Kidney glomerular epithelial cell (primary cell): Measurements from ENCODE around the gene PRKG1.
A peak's percentile ranks its signal among the peaks of the same experiment; 100 is the strongest.

Source experiments
- DNase-seq: peaks from one replicate; lab custom pipeline; 2025; lab: John Stamatoyannopoulos, UW

Gene PRKG1

DNA sequence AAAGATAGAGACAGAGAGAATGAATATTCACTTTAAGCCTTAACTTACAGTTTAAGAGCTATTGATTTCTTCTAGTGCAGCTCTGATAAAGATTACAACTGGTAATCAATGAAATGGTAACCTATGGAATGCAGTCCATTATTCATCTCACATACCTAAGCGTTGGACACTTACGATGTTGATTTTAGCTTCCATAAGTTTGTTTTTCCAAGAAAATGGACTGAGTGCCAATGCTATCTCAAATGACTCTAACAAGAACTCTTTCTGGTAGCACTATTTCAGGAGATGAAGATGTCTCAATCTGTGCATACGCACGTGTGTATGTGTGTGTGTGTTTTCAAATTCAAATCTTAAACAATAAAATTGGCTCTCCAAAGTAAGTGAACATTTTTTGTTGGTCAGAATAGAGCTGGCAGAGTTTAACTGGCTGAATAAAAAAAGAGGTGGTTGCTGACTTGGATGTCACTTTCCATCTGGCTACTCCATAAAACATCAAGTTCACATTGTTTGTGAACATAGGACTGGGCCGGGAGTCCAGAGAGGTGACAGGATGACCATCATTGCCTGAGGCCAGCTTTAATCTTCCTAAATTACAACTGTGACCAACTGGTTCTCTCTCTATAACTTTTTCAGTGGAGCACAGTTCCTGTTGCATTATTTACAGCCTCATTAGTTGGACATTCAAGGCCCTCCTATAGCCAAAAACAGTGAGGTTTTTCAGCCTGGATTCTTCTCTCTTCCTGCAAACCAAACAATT is 732.0 kb downstream of the PRKG1 start:
- no peak for DNase-seq

DNA sequence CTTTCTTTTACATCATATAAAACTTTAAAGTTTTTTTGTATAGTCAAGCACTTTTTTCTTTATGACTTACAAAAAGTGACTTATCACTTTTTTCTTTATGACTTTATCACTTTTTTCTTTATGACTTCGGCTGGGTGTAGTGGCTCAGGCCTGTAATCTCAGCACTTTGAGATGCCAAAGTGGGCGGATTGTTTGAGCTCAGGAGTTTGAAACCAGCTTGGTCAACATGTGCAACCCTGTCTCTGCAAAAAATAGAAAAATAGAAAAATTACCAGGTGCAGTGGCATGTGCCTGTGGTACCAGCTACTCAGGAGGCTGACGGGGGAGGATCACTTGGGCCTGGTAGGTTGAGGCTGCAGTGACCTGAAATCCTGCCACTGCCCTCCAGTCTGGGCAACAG is 733.9 kb downstream of the PRKG1 start:
- DNase-seq, result no peak

DNA sequence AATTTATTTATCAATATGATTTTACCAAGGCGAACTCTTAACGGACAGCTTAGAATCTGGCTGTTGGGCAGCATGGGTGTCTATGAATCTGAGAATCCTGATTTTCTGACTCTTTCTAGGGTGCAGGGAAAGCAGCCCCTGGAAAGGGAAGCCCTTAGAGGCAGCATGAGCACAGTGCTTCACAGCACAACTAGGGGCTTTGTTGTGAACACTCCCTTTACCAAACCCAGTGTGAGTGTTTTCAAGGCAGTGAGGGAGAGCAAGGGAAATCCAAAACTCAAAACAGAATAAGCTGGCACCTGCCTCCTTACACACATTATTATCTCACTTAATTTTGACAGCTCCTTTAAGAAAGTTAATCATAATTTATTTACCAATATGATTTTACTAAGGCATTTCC is 741.4 kb downstream of the PRKG1 start:
- DNase-seq, result no peak

DNA sequence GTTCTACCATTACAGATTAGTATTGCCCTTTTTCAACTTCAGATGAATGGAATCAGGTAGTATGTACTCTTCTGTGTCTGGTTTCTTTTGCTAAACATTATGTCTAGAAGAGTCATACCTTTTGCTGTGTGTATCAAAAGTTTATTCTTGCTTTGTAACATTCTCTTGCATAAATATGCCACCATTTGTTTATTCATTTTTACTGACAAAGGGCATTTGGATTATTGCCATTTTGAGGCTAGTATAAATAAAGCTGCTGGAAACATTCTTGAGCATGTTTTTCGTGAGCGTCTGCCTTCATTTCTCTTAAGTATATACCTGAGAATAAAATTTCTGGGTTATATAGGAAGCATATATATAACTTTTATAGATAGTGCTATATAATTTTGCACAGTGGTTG is 746.8 kb downstream of the PRKG1 start:
- no peak for DNase-seq

DNA sequence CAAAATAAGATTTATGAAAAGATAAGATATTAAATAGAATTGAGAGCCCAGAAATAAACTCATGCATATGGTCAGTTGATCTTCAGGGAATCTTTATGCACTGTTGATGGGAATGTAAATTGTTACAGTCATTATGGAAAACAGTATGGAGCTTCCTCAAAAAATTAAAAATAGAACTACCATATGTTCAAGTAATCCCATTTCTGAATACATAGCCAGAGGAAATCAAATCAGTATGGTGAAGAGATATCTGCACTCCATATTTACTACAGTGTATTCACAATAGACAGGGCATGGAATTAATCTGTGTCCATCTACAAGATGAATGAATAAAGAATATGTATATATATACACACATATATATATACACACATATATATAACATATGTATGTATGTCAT is 747.5 kb downstream of the PRKG1 start:
- DNase-seq, result no peak

DNA sequence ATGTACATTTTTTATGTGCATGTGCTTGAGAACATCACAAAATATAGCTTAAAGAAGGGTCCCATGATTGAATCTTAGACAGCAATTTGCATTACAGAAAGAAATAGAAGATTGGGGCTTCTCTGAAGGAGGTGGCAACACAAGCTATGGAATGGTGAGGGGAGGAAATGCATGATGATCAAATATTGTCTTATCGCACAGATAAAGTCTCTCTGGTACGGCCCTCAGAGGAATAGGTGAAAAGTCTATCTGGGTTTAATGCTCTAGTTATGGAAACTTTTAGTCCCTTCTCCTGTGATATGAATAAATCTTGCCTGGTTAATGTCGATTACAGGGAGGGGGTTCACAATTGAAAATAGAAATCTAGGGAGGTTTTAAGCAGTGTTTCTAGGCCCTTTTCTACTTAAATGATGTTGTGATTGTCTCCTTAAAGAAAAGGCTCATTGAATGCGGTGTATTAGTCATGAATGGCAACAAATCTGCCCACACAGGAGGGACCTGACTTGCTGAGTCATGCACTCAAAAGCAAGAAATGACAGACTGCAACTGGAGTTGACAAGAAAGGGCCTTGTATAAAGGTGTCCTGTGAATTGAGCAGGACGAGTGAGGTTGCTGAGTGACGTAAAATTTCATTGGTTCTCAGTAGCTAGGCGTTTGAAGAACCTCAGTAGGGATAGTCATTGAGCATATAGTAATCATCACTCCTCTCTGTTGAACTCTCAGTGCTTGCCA is 758.5 kb downstream of the PRKG1 start:
- DNase-seq, result peak; percentile 52

DNA sequence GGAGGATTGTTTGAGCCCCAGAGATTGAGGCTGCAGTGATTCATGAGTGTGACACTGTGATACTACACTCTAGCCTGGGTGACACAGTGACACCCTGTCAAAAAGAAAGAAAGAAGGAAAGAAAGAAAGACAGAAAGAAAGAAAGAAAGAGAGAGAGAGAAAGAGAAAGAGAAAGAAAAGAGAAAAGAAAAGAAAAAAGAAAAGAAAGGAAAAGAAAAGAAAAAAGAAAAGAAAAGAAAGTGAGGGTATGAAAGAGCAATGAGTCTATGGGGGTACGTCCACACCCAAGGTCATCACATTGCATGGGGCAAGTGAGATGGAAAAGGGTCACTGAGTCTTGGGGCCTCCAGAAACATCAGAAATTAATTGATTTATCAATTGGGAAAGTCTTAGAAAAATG is 760.3 kb downstream of the PRKG1 start:
- no peak for DNase-seq

DNA sequence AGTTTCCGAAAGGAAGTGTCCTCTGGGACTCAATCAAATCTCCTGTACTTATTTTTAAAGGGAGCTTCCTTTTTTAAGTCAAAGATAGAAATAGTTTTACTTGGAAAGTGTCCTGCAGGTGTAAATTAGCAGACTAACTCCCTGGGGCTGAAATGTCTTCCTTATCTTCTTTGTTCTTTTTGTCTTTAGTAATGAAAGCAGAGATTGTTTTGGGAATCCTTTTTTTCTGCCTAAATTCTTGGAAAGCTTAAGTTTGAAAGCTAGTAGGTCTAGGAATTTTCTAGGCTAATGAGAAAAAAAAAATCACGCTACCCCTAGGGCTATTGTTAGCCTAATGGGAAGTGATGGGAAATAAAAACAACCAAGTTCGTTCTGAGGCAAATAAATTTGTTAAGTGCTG is 764.2 kb downstream of the PRKG1 start:
- no peak for DNase-seq

DNA sequence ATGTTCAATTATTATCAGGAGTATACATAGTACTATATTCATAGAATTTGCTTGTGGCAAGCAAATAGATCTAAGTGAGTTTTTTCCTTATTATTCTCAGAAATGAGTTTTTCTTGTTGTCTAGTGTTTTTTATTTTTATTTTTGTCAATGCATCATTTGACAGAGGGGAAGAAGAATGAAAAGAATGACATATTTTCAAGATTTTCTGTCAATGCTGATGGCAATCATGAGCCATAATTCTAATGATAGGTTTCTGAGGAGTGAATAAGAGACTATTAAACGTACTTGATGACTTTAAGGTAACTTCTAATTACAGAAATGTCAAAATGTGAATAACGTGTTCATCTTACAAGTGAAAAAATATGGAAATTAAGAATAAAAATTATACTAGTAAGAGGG is 769.7 kb downstream of the PRKG1 start:
- no peak for DNase-seq

DNA sequence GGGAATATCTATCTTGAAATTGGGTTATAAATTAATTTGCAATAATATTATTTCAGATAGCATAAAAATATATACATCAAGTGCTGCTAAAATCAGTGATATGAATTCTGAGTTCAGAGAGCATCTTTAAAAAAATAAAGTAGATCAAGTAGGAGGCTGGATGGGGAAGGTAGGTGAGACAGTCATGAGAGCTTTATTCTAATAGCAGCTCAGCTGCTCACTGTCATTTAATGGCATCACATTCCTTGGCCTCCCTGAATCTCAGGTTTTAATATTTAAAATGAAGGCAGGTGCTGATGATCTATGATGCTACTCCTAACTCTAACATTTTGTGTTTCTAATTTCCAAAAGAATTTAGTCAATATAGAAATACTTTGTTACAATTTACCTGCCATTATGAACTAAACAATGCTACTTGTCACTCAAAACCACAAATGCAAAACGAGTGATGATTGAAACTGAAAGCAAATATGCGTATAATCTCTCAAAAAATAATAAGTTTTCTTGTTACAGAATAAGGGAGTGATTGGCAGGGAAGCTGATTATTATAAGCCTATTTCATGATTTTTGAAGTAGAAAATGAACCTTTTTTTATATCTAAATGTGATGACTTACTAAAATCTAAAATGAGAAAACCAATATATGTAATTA is 772.7 kb downstream of the PRKG1 start:
- no peak for DNase-seq

DNA sequence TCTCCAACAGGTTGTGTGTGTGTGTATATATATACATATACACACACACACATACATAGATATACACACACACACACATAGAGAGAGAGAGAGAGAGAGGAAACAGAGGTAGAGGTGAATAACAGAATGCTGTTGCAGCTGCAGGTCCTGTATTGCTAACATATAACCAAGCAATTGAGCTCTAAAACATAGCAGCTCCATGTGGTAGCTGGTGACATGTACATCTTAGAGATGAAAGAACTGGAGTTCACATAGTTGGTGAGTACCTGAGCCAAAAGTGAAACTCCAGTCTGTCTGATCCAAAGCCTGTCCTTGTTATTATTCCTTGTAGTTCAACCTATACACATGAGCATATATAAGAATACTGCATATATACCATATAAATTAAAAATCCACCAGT is 778.0 kb downstream of the PRKG1 start:
- DNase-seq, result no peak

DNA sequence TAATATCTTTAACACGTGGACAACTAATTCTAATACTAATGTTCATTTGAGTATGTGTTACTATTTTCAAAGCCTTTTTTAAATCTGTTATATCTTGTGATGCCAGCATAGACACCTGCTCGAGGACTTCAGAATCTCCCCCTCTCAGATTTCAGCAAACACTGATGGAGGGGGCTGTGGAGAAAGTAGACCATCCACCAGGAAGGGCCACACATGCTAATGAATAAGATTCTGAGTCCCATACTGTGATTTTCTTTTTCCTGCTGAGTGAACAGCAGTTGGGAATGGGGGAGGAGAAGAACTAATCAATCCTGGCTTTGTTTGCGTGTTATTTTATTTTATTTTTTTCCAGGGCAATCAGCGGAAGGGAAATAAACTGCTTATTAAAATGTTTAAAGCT is 783.0 kb downstream of the PRKG1 start:
- no peak for DNase-seq

DNA sequence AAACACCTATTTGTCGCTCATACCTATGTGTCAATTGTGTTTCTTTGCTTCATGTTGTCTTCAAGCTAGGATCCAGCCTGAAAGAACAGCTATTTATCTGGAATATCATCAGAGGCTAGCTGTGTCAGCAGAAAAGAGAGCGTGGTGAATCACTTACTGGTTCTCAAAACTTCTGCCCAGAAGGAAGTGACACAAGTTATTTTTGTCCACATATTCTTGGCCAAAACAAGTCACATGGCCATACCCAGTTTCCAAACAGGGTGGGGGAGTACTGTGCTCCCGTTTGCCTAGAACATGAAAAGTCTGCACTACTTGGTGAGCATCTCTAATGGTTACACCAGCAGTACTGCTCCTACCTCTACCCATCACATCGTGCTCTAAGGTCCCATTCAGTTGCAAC is 786.0 kb downstream of the PRKG1 start:
- no peak for DNase-seq

DNA sequence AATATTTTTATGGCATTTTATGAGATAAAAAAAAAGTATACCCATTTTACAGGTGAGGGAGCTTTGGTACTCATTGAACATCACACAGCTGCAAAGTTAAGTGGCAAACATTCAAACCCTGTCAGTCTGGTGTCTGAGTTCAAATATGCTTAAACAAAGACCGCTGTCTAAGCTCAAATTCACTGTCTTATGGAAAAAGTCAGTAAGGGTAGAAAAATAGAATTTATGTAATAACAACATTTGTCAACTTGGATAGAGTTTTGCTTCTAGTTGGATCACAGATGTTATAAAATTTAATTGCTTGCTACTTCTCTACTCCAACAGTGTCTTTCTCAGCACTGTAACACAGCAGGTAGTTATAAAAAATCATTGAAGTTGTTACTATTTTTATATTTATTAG is 786.8 kb downstream of the PRKG1 start:
- DNase-seq, result no peak

DNA sequence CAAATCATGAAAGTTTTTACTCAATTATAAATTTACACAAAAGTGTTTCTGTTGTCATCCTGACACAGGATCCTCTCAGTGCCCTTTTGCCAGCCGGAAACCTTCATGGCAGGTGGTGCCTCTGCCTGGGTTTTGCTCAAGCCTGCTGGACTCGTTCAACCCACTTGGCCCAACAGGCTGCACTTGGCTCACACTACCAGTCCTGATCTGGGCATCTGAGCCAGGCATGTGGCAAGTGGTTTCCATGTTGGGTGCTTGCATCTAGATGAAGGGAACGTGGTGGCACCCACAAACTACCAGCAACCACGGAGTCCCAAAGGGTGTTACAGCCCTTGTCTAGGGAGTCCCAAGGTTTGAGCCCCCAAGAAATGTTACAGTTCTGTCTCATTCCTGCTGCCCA is 787.4 kb downstream of the PRKG1 start:
- DNase-seq, result no peak

DNA sequence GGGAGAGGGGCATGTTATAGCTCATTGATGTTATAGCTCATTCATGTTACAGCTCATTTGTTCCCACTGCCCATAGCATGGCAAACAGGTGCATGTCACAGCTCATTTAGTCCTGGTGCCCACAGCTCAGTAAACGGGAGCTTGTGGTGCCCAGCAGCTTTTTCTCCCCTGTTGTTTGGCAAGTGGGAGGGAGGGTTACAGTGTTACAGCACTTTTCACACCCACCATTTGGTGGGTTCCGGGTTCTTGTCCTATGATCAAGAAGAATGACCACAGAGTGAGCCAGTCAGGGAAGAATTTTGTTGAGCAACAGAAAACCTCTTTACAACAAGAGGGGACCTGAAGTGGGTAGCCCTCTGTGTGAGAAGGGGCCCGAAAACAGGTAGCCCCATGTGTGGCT is 787.9 kb downstream of the PRKG1 start:
- DNase-seq, result no peak

DNA sequence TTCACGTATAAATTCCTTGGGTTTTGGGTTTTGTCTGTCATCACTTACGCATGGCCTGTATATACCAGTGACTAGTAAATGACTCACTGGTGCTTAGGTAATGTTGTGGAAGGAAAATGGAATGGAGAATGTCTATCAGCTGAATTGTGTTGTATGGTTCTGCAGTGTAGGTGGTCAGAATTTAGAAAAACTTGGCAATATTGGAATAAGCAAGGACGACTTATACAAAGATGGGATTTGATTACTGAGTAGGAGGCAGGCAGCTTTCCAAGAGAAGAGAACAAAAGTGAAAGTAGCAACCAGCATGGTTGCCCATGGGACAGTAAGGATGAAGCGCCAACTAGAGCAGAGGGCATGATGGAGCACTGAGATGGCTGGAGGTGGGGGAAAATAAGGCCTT is 793.7 kb downstream of the PRKG1 start:
- DNase-seq, result peak; percentile 8

DNA sequence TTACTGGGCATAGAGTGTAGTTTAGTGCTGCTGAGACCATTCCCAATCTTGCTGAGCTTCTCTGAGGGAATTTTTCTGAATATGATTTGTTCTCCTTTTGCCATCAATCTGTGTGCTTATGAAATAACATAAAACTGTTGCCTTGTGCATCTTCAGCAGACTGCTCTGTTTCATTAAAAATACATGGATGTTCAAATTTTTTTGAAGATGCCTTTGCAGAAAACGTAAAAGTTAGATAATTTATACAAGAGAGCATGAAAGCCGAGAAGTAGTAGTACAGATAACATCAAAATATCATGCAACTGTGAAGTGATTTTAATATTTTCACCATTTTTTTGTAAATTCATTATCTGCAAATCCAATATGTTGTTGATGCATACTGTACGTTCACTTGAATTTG is 799.8 kb downstream of the PRKG1 start:
- no peak for DNase-seq

DNA sequence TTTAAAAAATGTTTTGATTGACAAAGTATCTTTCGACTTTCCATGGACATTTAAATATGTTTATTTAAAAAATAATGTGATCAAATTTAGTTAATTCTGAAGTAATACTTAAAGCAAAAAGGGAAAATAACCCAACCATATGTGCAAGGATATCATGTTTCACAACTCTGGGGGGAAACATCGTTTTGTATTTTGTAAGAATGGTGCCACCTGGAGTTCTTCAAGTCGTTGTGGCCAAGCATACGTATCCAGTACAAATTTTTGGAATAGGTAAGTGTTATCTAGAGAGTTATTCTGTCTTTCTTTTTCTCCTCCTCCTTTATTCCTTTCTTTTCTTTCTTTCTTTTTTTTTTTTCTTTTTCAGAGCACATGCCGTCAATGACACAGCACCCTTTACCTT is 801.3 kb downstream of the PRKG1 start:
- no peak for DNase-seq

DNA sequence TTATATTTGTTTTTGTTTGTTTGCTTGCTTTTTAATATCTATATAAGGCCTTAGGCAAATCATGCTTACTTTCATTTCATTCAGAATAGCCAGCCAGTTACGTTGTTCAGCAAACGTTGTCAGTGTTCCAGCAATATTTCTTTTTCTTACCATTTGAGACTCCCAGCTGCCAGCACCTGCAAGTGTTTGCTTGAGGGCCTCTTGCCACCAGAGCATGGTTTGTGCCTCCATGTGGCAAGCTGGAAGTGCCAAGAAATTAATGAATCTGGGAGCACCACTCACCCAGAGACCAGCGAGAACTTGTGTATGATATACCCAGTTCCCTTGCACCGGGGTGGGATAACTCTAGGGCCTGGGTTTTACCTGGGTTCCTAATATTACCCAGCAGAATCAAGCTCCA is 802.2 kb downstream of the PRKG1 start:
- DNase-seq, result no peak

DNA sequence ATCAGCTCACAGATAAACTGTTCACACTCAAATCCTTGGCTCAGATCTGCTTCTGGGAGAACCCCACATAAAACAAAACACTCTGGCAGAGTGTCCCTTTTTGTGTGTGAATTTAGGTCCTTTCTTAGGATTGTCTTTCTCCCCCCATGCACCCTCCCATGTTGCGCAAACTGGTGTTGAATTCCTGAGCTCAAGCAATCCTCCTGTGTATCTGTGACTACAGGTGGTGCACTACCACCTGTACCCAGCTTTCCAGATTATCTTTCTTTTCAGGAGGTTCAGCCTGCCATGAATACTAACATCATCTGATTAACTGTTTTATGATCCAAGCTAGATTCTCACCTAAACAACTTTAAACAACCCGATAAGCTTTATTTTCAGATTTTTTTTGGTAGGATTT is 802.7 kb downstream of the PRKG1 start:
- DNase-seq, result no peak

DNA sequence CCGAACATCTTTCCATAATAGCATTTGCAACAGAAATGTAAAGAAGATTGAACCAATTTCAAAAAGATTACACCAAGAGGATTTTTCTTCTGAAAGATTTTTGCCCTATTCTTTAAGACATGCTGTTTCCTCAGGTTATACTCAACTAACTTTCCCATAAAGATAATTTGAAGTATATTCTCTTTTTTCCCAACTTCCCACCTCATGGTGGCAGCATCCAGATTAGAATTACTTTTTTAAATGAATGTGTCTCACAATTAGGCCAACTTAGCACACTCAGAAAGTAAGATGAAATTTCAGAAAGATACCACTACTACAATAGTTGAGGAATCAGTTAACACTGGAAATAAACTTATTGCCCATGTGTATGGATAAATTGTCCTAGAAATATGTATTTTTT is 803.3 kb downstream of the PRKG1 start:
- no peak for DNase-seq

DNA sequence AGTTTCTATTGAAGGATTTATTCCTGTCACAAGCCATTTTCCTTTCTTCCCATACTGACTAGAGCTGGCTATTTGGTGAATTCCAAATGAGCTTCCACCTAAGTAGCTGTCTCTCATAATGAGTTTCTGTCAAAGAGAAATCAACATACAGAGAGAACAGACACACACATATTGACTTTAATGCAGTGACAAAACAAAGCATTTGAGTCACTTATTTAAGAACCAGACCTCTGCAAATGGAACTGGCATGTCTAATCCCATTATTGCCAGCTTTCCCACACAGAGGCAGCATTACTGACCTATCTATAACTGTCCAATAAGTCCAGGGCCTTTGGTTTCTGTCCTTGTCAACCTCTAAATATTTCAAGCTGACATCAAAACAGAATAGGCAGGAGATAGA is 804.4 kb downstream of the PRKG1 start:
- no peak for DNase-seq
